T-helper 1 cell treated with Interleukin-12 subunit alpha and Interleukin-12 subunit beta and Interleukin-4 antibody, amounts not matched to agents 30 μg/mL and 1 μg/mL, for 36 hours (primary cell): ENCODE results near the gene FNDC11.
A peak's percentile ranks its signal among the peaks of the same experiment; 100 is the strongest.

Experiments
- H3K27ac Mint-ChIP-seq: one replicate; pipeline ENCODE4 v1.8.0; 2021; ENCODE audit warnings: mild to moderate bottlenecking, mixed read lengths
- H3K27me3 Mint-ChIP-seq: one replicate; pipeline ENCODE4 v1.8.0; 2021; ENCODE audit warnings: low read depth, mixed read lengths
- H3K36me3 Mint-ChIP-seq: one replicate; pipeline ENCODE4 v1.8.0; 2021; ENCODE audit warnings: low read depth, mixed read lengths
- H3K4me1 Mint-ChIP-seq: one replicate; pipeline ENCODE4 v1.8.0; 2021; ENCODE audit warnings: low read depth, mixed read lengths
- H3K4me3 Mint-ChIP-seq: one replicate; pipeline ENCODE4 v1.8.0; 2021; ENCODE audit warnings: mild to moderate bottlenecking, moderate library complexity, mixed read lengths
- H3K9me3 Mint-ChIP-seq: one replicate; pipeline ENCODE4 v1.8.0; 2021; ENCODE audit warnings: mixed read lengths

FNDC11 gene

GRCh38 chr20:63561624-63562396 is 7.9 kb downstream of the FNDC11 start:
- Mint-ChIP-seq H3K27ac (no peak overlapping the region), H3K36me3 (peaks cover 18% of the 10 kb centered on the region), H3K27me3 (no peaks in the 10 kb centered on the region), H3K4me3 (no peak overlapping the region), H3K4me1 (peaks cover 1% of the 10 kb centered on the region), H3K9me3 (no peaks in the 10 kb centered on the region)

GRCh38 chr20:63562461-63563224 is 8.7 kb downstream of the FNDC11 start:
- H3K4me1 Mint-ChIP-seq, result peaks cover 3% of the 10 kb centered on the region
- peaks cover 19% of the 10 kb centered on the region for H3K36me3 Mint-ChIP-seq
- no peak overlapping the region for H3K4me3 Mint-ChIP-seq
- H3K27me3 Mint-ChIP-seq, result no peaks in the 10 kb centered on the region
- no peak overlapping the region for H3K27ac Mint-ChIP-seq
- H3K9me3 Mint-ChIP-seq, result no peaks in the 10 kb centered on the region

- H3K9me3 Mint-ChIP-seq, result no peaks in the 10 kb centered on the region
- peaks cover 11% of the 10 kb centered on the region for H3K4me1 Mint-ChIP-seq
- no peak overlapping the region for H3K4me3 Mint-ChIP-seq
- H3K36me3 Mint-ChIP-seq, result peaks cover 24% of the 10 kb centered on the region
- H3K27ac Mint-ChIP-seq, result no peak overlapping the region
- H3K27me3 Mint-ChIP-seq, result no peaks in the 10 kb centered on the region
Measured at GRCh38 chr20:63563225-63563935, 9.4 kb downstream of the FNDC11 start.

- Mint-ChIP-seq H3K36me3 (peaks cover 25% of the 10 kb centered on the region), H3K4me1 (peaks cover 15% of the 10 kb centered on the region), H3K9me3 (no peaks in the 10 kb centered on the region), H3K4me3 (no peak overlapping the region), H3K27ac (no peak overlapping the region), H3K27me3 (no peaks in the 10 kb centered on the region)
Measured at GRCh38 chr20:63564036-63564810, 10.3 kb downstream of the FNDC11 start.

- no peaks in the 10 kb centered on the region for H3K27me3 Mint-ChIP-seq
Measured at GRCh38 chr20:63565021-63565698, 11.2 kb downstream of the FNDC11 start.

GRCh38 chr20:63565699-63566335 is 11.9 kb downstream of the FNDC11 start:
- peaks cover 18% of the 10 kb centered on the region for H3K4me1 Mint-ChIP-seq
- H3K27ac Mint-ChIP-seq, result no peak overlapping the region
- H3K4me3 Mint-ChIP-seq, result no peak overlapping the region

More at GRCh38 chr20:63565021-63565698, 11.2 kb downstream of the FNDC11 start:
- H3K27ac Mint-ChIP-seq, result no peak overlapping the region
- peaks cover 27% of the 10 kb centered on the region for H3K36me3 Mint-ChIP-seq
- no peak overlapping the region for H3K4me3 Mint-ChIP-seq
- H3K4me1 Mint-ChIP-seq, result peaks cover 18% of the 10 kb centered on the region
- H3K9me3 Mint-ChIP-seq, result no peaks in the 10 kb centered on the region

GRCh38 chr20:63566395-63567135 is 12.6 kb downstream of the FNDC11 start:
- Mint-ChIP-seq H3K4me3 (no peak overlapping the region), H3K4me1 (peaks cover 18% of the 10 kb centered on the region), H3K27ac (no peak overlapping the region), H3K36me3 (peaks cover 20% of the 10 kb centered on the region), H3K27me3 (no peaks in the 10 kb centered on the region), H3K9me3 (no peaks in the 10 kb centered on the region)

More at GRCh38 chr20:63565699-63566335, 11.9 kb downstream of the FNDC11 start:
- peaks cover 23% of the 10 kb centered on the region for H3K36me3 Mint-ChIP-seq
- no peaks in the 10 kb centered on the region for H3K27me3 Mint-ChIP-seq
- H3K9me3 Mint-ChIP-seq, result no peaks in the 10 kb centered on the region

GRCh38 chr20:63567136-63567385 is 13.1 kb downstream of the FNDC11 start:
- no peaks in the 10 kb centered on the region for H3K9me3 Mint-ChIP-seq
- no peak overlapping the region for H3K27ac Mint-ChIP-seq
- peaks cover 20% of the 10 kb centered on the region for H3K36me3 Mint-ChIP-seq
- H3K27me3 Mint-ChIP-seq, result no peaks in the 10 kb centered on the region
- H3K4me3 Mint-ChIP-seq, result no peak overlapping the region
- peaks cover 18% of the 10 kb centered on the region for H3K4me1 Mint-ChIP-seq

GRCh38 chr20:63567386-63568169 is 13.6 kb downstream of the FNDC11 start:
- H3K4me1 Mint-ChIP-seq, result peaks cover 18% of the 10 kb centered on the region
- H3K9me3 Mint-ChIP-seq, result no peaks in the 10 kb centered on the region
- peak overlapping the region; percentile 67 for H3K4me3 Mint-ChIP-seq
- H3K27ac Mint-ChIP-seq, result peak overlapping the region; percentile 63
- no peaks in the 10 kb centered on the region for H3K27me3 Mint-ChIP-seq
- H3K36me3 Mint-ChIP-seq, result peaks cover 20% of the 10 kb centered on the region

- Mint-ChIP-seq H3K36me3 (peaks cover 20% of the 10 kb centered on the region), H3K4me1 (peaks cover 18% of the 10 kb centered on the region), H3K9me3 (no peaks in the 10 kb centered on the region), H3K27ac (peak overlapping the region; percentile 63), H3K27me3 (no peaks in the 10 kb centered on the region), H3K4me3 (peak overlapping the region; percentile 67)
Measured at GRCh38 chr20:63568170-63568981, 14.4 kb downstream of the FNDC11 start.

GRCh38 chr20:63568986-63569949 is 15.3 kb downstream of the FNDC11 start:
- Mint-ChIP-seq H3K27me3 (no peaks in the 10 kb centered on the region), H3K27ac (no peak overlapping the region), H3K4me1 (peaks cover 20% of the 10 kb centered on the region), H3K9me3 (no peaks in the 10 kb centered on the region), H3K36me3 (peaks cover 18% of the 10 kb centered on the region), H3K4me3 (no peak overlapping the region)
